Keratinocyte (primary cell): Measurements from ENCODE around the gene NQO2. TPM values are rescaled to one million over a fixed set of nuclear protein-coding genes. Genes with fewer than 3 reads are reported as not detected.

Experiments
- DNase-seq: peaks from one replicate; pipeline ENCODE4 v3.0.0-alpha.2; 2011; ENCODE audit warnings: low read depth, missing footprints, low spot score
- FAIRE-seq: peaks from 2 replicates; lab custom pipeline; 2011; peaks lifted over from hg19 to GRCh38; lab: Jason Lieb, UNC
- H2AFZ ChIP-seq: 2 replicates; pipeline ENCODE4 v1.6.0; 2012; ENCODE audit warnings: low read length, control low read depth, inconsistent platforms; ENCODE audit not compliant: control insufficient read depth
- H3K27ac ChIP-seq: 2 replicates; pipeline ENCODE4 v1.5.1; 2011; ENCODE audit warnings: low read length; ENCODE audit not compliant: control insufficient read depth, insufficient read depth
- H3K27me3 ChIP-seq: 3 replicates; pipeline ENCODE4 v1.6.0; 2011; ENCODE audit warnings: low read length; ENCODE audit not compliant: control insufficient read depth, insufficient read depth; ENCODE audit errors: extremely low read depth
- H3K36me3 ChIP-seq, 2 experiments: 2 replicates in 1 of 2; 3 replicates in 1 of 2; pipeline ENCODE4 v1.5.1; 2011; ENCODE audit warnings: low read length in 2 of 2, mild to moderate bottlenecking in 1 of 2; ENCODE audit not compliant: control insufficient read depth in 2 of 2, insufficient read depth in 2 of 2; ENCODE audit errors: extremely low read depth in 1 of 2
- H3K4me1 ChIP-seq: 3 replicates; pipeline ENCODE4 v1.5.1; 2011; ENCODE audit warnings: low read length; ENCODE audit not compliant: control insufficient read depth, insufficient read depth; ENCODE audit errors: extremely low read depth
- H3K4me2 ChIP-seq: 3 replicates; pipeline ENCODE4 v1.6.0; 2011; ENCODE audit warnings: low read depth, low read length; ENCODE audit not compliant: control insufficient read depth, insufficient read depth; ENCODE audit errors: extremely low read depth
- H3K4me3 ChIP-seq, 3 experiments: fragments of 200-600 bp in 1 of 3; sonication (generic) in 1 of 3; 2 replicates in 2 of 3; 3 replicates in 1 of 3; pipeline ENCODE4 v1.5.1; 2011 to 2016; ENCODE audit warnings: low read length in 3 of 3, mild to moderate bottlenecking in 3 of 3, control low read depth in 2 of 3, inconsistent platforms in 1 of 3, low read depth in 1 of 3, mixed read lengths in 1 of 3, mixed run types in 1 of 3, moderate library complexity in 1 of 3; ENCODE audit not compliant: control insufficient read depth in 2 of 3, insufficient read depth in 2 of 3; ENCODE audit errors: extremely low read depth in 1 of 3
- H3K79me2 ChIP-seq: 2 replicates; pipeline ENCODE4 v1.6.0; 2012; ENCODE audit warnings: low read length; ENCODE audit not compliant: control insufficient read depth, insufficient read depth
- H3K9ac ChIP-seq: 3 replicates; pipeline ENCODE4 v1.6.0; 2011; ENCODE audit warnings: low read length; ENCODE audit not compliant: control insufficient read depth, insufficient read depth; ENCODE audit errors: extremely low read depth
- H3K9me1 ChIP-seq: 3 replicates; pipeline ENCODE4 v1.6.0; 2011; ENCODE audit warnings: low read length; ENCODE audit not compliant: control insufficient read depth, insufficient read depth; ENCODE audit errors: extremely low read depth
- H3K9me3 ChIP-seq: 2 replicates; pipeline ENCODE4 v1.5.1; 2012; ENCODE audit warnings: low read depth, low read length; ENCODE audit not compliant: control insufficient read depth
- H4K20me1 ChIP-seq: 3 replicates; pipeline ENCODE4 v1.6.0; 2011; ENCODE audit warnings: low read length; ENCODE audit not compliant: control insufficient read depth, insufficient read depth; ENCODE audit errors: extremely low read depth
- EZH2 ChIP-seq: IDR thresholded peaks from one replicate; pipeline ENCODE4 v1.6.1; 2012; ENCODE audit warnings: inconsistent platforms, mild to moderate bottlenecking, low read length, moderate library complexity
- dilution Hi-C: fragments of 300-500 bp; cut with MboI; formaldehyde crosslinking; loops from one replicate; pipeline ENCODE4 v1.7.0; 2020; ENCODE audit warnings: low sequenced_read_pairs; ENCODE audit not compliant: extremely low pct_ligation_motif_present
- polyA plus RNA-seq, 5 experiments: library from polyadenylated mRNA; depleted of rRNA in 3 of 5; stranded (reverse) in 3 of 5; stranded (forward) in 1 of 5; unstranded in 1 of 5; fragments of >200 nt; gene quantifications; 1 replicate in 1 of 5; 2 replicates in 3 of 5; 3 replicates in 1 of 5; pipeline versions ENCODE4 v1.2.1 to v1.2.3, GENCODE V29; 2011 to 2012; ENCODE audit warnings: missing spikeins in 2 of 5, low read depth in 1 of 5, low replicate concordance in 1 of 5
- TF ChIP-seq, protein P1 (sequence below), 3 experiments: IDR thresholded peaks in 1 of 3; conservative IDR thresholded peaks in 1 of 3; optimal IDR thresholded peaks in 1 of 3; 2 replicates in 2 of 3; 3 replicates in 1 of 3; pipeline versions ENCODE3 to v1.5.1; 2011; ENCODE audit warnings: low read length in 3 of 3, mild to moderate bottlenecking in 3 of 3, moderate library complexity in 2 of 3, control low read depth in 1 of 3, inconsistent platforms in 1 of 3; ENCODE audit not compliant: insufficient read depth in 2 of 3; ENCODE audit errors: extremely low read depth in 1 of 3

The NQO2 gene
- polyA plus RNA-seq, 1 donor (not counting 4 experiments of a cell fraction or from before 2014, with no cell fraction given), result 22.9 TPM

DNA sequence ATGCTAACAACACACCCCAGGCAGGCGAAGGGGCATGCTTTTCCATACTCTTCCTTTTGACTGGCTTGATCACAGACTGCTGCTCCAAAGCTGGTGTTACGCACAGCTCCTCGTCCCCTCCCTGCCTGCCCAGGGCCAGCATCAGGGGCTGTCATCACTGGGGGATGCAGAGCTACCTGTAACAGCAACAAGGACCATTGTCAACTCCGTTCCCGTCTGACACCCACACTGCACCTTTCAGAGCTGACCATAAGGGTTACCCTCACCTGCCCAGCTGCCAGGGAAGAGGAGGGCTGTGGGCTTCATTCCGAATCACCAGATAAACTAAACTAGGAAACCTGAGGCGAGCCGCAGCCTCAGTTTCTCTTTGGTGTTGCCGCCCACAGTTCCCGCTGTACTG, 15.4 kb downstream of the NQO2 start:
- Histone ChIP-seq H3K9me1 (no peaks in the 10 kb centered on the region), H3K27me3 (no peaks in the 10 kb centered on the region), H3K79me2 (no peaks in the 10 kb centered on the region), H3K36me3 (peaks cover 6 to 9% of the 10 kb centered on the region in 2 experiments), H3K27ac (no peak overlapping the region), H2AFZ (no peak overlapping the region), H3K4me1 (peaks cover 12% of the 10 kb centered on the region), H3K4me2 (no peak overlapping the region), H4K20me1 (no peaks in the 10 kb centered on the region), H3K9me3 (no peaks in the 10 kb centered on the region), H3K4me3 (no peak overlapping the region), H3K9ac (no peak overlapping the region)
- FAIRE-seq, result no peak
- DNase-seq, result no peak
- TF ChIP-seq, protein P1, sequence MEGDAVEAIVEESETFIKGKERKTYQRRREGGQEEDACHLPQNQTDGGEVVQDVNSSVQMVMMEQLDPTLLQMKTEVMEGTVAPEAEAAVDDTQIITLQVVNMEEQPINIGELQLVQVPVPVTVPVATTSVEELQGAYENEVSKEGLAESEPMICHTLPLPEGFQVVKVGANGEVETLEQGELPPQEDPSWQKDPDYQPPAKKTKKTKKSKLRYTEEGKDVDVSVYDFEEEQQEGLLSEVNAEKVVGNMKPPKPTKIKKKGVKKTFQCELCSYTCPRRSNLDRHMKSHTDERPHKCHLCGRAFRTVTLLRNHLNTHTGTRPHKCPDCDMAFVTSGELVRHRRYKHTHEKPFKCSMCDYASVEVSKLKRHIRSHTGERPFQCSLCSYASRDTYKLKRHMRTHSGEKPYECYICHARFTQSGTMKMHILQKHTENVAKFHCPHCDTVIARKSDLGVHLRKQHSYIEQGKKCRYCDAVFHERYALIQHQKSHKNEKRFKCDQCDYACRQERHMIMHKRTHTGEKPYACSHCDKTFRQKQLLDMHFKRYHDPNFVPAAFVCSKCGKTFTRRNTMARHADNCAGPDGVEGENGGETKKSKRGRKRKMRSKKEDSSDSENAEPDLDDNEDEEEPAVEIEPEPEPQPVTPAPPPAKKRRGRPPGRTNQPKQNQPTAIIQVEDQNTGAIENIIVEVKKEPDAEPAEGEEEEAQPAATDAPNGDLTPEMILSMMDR (optimal IDR thresholded peaks at IDR 0.05 in 1 of 3, IDR thresholded peaks at IDR 0.05 in 1 of 3, conservative IDR thresholded peaks at IDR 0.05 in 1 of 3; ENCODE audit: extremely low read depth in 1 of 3, insufficient read depth in 2 of 3, low read length in 3 of 3), result no peak
- TF ChIP-seq EZH2, result no peak
- dilution Hi-C loops, result no loop called here

DNA sequence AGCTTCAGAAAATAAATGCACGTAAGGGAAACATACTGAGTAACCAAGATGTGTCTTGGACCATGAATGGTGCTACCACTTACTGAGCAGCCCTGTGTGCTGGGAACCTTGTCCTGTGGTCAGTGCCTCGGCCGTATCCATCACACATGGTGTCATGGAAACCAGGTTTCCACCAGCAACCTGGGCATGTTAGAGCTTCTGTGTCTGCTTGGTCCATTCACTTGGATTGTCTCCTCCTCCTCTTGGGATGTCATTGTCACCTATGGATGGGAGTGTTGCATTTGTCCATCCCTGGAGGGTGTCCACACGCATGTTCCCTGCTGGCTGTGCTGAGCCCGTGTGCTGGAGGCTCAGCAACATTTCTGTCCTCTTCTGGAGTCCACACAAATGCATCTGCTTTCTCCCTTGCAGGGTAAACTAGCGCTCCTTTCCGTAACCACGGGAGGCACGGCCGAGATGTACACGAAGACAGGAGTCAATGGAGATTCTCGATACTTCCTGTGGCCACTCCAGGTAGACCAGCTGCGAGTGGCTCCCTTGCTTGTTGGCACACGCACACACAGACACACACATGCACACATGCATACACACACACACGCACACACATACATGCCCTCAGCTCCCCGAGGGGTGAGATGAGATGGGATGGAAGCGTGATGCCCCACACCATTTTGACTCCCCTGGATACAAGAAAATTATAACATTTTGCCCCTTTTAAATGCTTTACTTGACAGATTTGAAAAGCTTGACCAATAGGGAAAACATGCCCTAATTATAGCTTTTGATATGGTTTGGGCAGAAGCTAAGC, 17.0 kb downstream of the NQO2 start:
- H4K20me1 ChIP-seq, result no peaks in the 10 kb centered on the region
- DNase-seq (no peak), FAIRE-seq (no peak)
- no peak overlapping the region for H3K4me3 ChIP-seq
- no peaks in the 10 kb centered on the region for H3K9me3 ChIP-seq
- no peak overlapping the region for H3K27ac ChIP-seq
- TF ChIP-seq, protein P1 (optimal IDR thresholded peaks at IDR 0.05 in 1 of 3, IDR thresholded peaks at IDR 0.05 in 1 of 3, conservative IDR thresholded peaks at IDR 0.05 in 1 of 3; ENCODE audit: extremely low read depth in 1 of 3, insufficient read depth in 2 of 3, low read length in 3 of 3), result no peak
- no peak for TF ChIP-seq EZH2
- peaks cover 0 to 3% of the 10 kb centered on the region in 2 experiments for H3K36me3 ChIP-seq
- H3K4me1 ChIP-seq, result peaks cover 12% of the 10 kb centered on the region
- H3K9me1 ChIP-seq, result no peaks in the 10 kb centered on the region
- no peaks in the 10 kb centered on the region for H3K79me2 ChIP-seq
- no peaks in the 10 kb centered on the region for H3K27me3 ChIP-seq
- dilution Hi-C loops, result no loop called here
- H2AFZ ChIP-seq, result no peak overlapping the region
- H3K4me2 ChIP-seq, result no peak overlapping the region
- no peak overlapping the region for H3K9ac ChIP-seq
